Endothelial cell of hepatic sinusoid (primary cell): ENCODE data around the gene MFSD11.
"Not testable (repeated sequence)": the region's sequence is repeated elsewhere in the genome, so short reads cannot be mapped to it uniquely, and the experiment has no call there.

Experiments
- in situ Hi-C: cut with HindIII; loops from 2 replicates; pipeline ENCODE4 v1.10.0; 2017; ENCODE audit warnings: low sequenced_read_pairs

The MFSD11 gene

DNA sequence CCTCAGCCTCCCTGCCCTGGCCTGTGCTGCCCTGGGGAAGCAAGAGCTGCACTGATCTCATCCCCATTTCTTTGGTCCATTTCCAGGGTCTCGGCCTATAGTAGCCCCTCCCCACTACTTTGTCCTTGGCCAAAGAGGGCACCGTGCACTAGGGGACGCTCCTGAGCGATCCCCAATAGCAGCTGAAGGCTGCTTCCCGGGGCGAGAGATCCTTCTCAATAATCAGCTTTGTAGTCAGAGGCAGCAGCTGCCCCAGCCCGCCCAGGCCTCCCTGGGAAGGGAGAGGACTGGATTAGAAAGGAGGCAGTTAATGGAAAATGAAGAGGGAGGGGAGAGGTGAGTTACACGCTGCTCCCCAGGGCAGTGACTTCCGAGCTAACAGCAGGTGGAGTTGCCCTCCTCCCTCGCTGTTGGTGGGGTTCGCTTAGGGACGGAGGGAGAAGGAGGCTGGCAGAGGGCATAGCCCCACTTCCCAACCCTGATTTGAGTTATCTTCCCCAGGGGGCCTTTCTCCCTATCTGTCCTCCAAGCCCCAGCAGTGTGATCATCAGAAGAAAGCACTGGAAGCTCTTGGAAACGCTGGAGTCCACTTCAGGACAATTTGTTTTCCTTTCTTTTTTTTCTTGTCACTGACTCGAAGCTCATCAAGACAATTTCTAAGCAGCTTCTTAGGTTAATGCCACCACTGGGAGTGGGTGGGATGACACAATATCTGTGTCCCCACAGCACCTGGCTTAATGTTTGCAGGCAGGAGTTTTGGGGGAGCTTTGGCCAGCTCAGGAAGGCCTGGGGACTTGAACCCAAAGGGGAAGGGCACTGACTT is 29.7 kb upstream of the MFSD11 start:
- in situ Hi-C loops, result no loop called here

DNA sequence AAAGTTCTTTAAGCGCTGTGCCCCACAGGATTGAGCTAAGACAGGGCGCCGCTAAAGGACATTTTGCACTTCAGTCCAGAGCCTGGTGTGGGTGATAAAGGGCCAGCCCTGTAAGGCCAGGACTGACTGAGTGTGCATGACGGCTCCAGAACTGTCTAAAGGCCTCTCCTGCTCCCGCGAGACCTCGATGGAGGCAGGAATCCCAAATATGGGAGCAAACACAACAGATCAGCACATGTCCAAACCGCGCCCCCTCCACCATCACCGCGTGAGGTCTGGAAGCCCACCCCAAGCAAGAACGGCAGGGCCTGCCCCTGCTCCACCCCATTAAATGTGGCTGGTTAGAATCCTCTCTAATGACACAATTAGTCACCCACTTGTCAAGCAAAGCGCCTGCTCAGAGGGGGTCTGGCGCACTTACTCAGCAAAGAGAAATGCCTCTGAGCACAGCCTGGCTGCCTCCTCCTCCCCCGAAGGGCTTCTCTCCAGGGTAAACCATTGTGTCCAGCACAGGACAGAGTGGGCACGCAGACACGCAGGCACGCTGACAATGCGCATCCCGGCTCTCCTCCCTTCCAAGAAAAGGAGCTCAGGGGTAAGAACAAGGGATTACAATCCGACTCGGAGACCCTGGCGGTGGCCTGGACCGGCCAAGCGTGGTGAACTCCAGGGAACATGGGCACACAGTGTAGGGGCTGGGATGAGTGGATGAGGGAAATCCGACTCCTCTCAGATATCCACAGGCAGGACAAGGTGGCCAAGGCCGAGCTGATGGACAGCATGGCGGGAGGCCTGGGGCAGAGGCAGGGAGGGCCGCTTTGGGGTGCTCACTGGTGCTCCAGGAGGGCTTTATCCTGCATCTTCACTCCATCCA is 28.6 kb upstream of the MFSD11 start:
- in situ Hi-C loops, result no loop called here

DNA sequence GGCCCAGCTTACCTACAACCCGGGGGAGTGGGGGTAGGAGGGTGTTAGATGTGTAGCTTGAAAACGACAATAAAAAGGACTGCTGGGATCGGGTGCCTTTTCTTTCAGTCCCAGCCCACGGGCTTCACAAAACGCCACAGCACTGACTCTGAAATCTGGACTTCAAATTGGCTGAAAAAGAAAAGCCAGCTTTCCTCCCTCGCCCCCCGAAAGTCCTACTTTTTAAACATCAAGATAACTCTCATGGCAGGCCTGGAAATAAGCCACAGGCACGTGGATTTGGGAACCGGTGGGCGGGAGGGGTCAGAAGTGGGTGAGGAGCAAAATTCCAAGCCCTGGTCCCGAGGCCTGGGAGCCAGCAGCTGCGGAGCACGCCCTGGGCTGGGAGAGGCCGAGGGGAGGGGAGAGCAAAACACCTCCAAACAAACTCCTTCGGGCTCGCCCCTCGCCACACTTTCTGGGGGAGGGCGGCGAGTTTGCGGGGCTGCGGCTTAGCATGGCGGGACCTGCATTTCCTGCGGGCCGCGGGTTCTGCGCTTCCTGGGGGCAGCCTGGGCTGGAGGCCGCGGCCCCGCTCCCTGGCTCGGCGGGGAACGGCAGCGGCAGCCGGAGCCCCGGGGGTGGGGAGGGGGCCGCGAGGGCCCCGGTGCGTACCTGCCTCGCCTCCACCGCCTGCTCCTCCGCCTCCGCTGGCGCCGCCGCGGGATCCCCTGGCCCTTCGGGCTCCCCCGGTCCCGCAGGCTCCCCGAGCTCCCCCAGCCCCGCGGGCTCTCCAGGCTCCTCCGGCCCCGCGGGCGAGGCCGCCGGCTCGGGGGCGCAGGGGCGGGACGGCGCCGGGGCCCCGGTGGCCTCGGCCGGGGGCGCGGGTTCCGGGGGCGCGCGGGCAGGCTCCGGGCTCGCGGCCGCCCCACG is 27.7 kb upstream of the MFSD11 start:
- in situ Hi-C loops, result loop anchor here (10.0 kb wide), 2 partner anchors 65 to 135 kb away; partner anchors contain the start of gene ST6GALNAC1

DNA sequence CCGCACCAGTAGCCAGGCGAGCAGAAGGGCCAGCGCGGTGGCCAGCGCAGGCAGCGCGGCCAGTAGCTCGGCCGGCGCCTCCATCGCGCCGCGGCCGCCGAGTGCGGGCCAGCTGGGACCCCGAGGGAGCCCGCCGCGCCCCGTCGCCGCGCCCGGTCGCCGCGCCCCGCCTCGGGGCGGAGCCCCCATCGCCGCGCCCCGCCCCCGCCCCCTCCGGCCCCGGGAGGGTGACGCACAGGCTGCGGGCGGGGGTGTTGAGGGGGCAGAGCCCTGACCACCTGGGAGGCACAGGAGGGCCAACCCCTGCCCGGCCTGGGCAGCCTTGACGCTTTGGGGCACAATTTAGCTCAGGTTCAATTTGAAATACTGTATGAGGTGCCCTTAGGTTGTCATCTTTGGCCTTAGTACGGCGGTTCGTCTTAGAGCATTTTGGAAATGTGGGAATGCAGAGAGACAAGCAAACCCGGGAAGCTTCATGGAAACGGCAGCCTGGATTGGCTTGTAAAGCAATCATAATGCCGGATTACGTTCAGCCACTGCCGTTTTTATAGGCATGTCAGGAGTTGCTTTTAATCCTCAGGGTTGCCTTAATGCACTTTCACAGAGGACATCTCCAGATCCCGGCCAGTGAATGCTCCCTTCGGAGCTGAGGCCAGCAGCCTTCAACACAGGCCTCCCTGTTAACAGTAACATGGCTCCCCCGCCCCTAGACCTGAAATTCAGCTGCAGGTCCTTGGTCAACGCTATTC is 26.9 kb upstream of the MFSD11 start, which contains the start of gene MXRA7:
MXRA7 (minus strand) TSS at position 103 of the 749 bp plus-strand sequence; CDS start at position 84, 19 bp downstream.
- in situ Hi-C loops, result loop anchor here (10.0 kb wide), 2 partner anchors 66 to 136 kb away; partner anchors contain the start of gene ST6GALNAC1

DNA sequence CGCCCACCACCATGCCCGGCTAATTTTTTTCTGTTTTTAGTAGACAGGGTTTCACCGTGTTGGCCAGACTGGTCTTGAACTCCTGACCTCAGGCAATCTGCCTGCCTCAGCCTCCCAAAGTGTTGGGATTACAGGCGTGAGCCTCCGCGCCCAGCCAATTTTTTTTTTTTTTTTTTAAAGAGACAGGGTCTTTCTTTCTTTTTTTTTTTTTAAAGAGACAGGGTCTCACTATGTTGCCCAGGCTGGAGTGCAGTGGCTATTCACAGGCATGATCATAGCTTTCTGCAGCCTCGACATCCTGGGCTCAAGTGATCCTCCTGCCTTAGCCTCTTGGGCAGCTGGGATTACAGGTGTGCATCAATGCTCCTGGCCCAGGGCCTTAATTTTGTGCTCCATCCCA is 25.6 kb upstream of the MFSD11 start:
- in situ Hi-C loops, result loop anchor here (10.0 kb wide), 2 partner anchors 68 to 138 kb away; partner anchors contain the start of gene ST6GALNAC1

DNA sequence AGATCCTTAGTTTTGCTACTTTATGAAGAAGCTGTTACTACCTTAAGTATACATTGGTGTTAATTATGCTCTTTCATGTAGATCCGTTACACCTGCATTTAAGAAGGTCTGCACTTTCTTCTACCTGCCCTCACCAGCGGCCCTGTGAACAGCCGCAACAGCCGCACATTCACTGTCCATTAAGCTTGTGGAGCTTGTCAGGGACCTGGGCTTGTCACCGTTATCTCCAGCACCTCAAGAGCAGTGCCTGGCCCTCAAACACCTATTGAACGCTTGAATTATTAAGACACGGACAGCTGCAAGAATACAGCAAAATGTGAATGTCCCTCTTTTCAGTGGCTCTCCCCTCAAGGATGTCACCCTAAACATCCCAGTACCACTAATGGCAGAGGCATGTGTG is 24.2 kb upstream of the MFSD11 start:
- in situ Hi-C loops, result loop anchor here (10.0 kb wide), 2 partner anchors 69 to 139 kb away; partner anchors contain the start of gene ST6GALNAC1

DNA sequence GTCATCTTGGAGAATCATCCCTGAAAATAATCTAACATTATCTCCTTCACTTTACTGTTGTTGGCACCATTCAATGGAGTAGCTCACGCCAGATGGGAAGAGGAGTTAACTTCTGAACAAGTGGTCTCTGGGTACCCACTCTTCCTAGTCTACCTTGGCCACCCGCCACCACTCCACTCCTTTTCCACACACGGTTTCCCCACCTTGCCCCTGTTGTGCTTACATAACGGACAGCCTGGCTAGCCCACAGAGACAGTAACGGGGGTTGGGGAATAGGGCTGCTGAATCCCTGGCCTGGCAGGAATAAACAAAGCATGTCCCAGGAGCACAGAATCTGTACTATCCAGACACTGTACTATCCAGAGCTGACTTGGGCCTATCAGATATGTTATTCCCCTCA is 23.6 kb upstream of the MFSD11 start:
- in situ Hi-C loops, result loop anchor here (10.0 kb wide), 2 partner anchors 70 to 140 kb away; partner anchors contain the start of gene ST6GALNAC1

DNA sequence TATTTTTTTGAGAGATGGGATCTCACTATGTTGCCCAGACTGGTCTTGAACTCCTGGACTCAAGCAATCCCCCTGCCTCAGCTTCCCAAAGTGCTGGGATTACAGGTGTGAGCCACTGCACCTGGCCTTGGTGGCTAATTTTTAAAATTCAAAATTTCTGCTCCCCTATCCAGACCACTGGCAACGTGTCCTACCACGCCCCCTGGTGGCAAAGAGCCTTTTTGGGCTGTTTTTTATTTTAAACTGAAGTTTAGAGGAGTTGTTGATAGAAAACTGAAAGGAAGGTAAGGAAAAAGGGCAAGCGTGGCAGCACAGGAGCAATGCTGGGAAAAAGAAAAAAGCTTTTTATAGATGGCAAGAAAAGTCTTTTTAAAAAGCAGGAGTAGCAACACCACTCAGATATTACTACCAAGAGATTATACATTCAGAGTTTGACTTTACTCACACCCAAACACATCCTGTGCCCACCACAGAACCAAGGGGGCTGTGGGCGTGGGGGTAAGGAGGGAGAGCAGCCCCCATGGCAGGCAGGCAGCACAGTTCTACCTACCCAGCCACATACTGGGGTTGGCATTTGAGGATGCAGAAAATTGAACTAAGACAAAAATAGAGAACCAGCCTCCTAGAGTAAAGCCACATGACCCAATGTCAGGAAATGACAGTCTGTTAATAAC is 23.0 kb upstream of the MFSD11 start:
- in situ Hi-C loops, result loop anchor here (10.0 kb wide), 2 partner anchors 70 to 140 kb away; partner anchors contain the start of gene ST6GALNAC1

DNA sequence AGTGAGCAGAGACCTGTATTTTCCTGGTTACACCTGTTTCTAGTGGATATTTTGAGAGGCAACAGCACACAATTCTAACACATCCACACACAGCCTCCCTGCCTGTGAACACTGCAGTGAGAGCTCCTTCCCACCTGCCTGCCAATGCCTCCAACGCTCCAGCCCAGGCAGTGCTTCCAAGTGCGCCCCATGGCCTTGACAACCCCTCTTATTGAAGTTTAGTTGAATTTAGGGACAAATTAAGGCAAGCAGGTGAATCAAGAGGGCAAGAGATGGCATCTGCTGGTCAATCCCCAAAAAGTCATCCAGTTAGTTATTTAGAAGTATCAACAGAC is 22.5 kb upstream of the MFSD11 start:
- in situ Hi-C loops, result loop anchor here (10.0 kb wide), 2 partner anchors 71 to 141 kb away; partner anchors contain the start of gene ST6GALNAC1

DNA sequence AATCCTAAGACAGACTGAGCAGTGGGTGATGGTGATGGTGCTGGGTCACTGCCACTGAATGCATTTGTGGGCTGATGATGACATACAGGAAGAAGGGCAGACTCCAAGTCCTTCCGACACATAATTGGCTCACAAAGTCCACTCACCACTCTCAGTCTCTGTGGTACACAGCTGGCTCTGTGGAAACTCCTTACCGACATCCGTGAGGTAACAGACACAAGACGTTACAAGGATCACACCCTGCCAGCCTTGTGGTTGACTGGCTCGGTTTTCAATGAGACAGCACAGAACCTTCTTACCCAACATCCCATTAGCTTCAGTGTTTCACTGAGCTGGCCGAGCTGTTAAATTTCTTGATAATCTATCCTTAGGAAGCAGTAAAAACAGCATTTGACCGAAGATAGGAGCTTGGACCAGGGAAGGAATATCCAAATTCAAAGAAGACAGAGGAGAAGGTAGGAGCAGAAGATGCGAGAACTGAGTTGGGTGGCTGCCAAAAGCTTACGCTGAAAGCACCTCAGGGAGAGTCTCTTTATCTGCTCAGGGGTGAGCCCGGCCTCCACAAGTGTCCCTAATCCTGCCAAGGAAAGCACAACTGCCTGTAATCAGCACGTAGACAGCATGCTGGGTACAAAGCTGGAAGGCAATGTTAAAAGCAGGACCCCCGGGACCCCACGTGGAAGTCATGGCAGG is 21.6 kb upstream of the MFSD11 start:
- in situ Hi-C loops, result loop anchor here (10.0 kb wide), 2 partner anchors 71 to 141 kb away; partner anchors contain the start of gene ST6GALNAC1

DNA sequence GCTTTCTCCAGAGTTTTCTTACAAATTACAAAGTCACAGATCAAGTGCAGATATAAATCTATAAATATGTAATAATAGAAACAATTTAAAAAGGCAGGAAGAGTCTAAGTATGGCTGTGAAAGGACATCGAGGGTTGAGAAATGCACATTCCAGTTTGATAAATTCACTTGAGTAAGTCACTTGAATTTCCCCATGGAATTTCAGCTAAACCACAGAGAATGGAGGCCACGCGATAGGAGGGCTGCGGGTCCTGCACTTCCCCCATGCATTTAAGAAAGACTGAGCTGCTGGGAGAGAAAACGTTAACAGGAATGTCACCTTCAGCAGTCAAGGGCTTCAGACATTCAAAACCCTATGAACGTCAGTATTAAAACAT is 21.1 kb upstream of the MFSD11 start:
- in situ Hi-C loops, result loop anchor here (10.0 kb wide), 2 partner anchors 72 to 142 kb away; partner anchors contain the start of gene ST6GALNAC1

DNA sequence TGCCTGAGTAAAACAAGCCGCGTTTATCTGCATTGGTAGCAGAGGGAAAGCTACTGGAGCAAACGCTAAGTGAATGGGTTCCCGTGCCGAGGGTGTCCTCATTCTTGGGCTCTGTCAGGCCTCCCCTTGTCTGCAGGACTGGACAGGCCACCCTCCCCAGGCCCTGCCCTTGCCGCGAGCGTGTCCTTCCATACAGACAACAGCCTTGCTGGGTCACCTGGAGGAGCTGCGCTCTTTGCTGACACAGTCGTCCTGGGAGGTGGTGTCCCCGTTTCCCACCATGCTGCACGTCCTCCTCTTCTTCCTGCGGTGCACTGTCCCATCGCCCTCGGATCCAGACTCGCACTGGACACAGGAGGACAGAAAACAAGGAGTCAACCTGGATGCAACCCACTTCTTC is 19.4 kb upstream of the MFSD11 start:
- in situ Hi-C loops, result loop anchor here (10.0 kb wide), 2 partner anchors 74 to 144 kb away; partner anchors contain the start of gene ST6GALNAC1

DNA sequence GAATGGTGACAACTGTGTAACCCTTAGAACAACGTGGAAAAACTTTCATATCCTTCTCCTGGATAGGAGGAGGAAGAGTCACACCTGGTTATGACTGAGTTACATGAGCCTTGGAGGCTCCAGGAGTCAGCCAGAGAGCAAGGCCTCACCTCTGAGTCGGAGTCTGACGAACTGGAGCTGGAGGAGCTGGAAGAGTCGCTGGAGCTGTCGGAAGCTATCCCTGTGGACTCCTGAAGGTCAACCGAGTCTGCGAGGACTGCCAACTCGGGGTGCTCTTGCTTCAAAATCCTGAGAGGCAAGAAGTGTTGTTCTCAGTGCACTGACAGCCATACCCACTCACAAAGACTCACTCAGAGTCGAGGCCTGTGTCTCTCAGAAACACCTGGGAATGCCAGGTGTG is 17.7 kb upstream of the MFSD11 start:
- in situ Hi-C loops, result no loop called here

DNA sequence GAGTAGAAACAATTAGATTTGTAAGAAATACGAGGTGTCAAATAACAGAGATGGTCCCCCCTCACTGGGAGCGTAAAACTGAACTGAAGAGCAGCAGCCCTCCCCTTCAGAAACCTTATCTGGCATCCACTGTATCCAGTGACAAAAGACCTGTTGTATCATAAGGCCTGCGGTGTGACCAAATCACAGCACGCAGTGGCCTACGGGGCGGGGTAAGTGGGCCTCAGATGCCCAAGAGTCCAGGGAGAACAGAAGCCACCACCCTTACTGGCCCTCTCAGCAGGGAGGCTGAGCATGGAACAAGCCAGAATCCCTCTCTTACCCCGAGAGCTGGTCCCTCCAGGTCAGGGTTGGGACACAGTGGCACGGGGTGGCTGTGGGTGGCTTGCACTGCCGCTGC is 17.0 kb upstream of the MFSD11 start:
- in situ Hi-C loops, result no loop called here

DNA sequence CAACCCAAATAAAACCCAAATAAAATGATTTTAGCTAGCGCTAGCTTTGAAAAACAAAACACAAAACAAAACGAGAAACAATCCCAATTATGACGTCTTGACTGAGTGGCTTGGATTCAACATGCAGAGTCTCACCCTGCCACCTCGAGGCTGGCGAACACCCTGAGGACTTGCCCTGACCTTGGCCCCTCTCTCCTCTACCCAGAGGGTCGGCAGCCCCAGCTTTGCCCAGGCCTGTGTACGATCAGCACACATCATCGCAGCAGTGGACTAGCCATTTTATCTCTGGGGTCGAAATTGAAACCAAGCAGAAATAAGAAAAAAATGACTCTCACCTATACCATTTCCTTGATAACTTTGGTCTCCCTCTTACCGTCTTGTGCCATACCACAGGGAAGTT is 16.5 kb upstream of the MFSD11 start:
- in situ Hi-C loops, result no loop called here

DNA sequence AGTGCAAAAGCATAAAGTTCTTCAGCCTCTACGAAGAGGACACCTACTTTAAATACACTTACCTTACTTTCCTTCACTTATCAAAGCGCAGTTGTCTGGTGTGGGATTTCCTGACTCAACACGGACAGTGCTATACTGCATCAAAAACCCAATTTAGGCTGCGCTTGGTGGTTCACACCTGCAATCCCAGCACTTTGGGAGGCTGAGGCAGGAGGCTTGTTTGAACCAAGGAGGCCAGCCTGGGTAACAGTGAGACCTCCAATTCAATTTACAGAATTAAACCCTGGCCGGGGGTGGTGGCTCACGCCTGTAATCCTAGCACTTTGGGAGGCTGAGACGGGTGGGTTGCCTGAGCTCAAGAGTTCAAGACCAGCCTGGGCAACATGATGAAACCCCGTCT is 15.6 kb upstream of the MFSD11 start:
- in situ Hi-C loops, result no loop called here

DNA sequence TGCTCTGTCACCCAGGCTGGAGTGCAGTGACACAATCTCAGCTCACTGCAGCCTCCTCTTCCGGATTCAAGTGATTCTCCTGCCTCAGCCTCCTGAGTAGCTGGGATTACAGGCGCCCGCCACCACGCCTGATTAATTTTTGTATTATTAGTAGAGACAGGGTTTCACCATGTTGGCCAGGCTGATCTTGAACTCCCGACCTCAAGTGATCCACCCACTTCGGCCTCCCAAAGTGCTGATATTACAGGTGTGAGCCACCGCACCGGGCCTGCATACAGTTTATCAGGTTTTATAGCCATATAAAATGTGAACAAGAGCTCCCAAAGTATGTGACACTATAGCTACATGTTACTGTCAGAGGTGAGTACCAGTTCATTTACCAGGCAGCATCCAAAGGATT is 14.9 kb upstream of the MFSD11 start:
- in situ Hi-C loops, result not testable (repeated sequence)

DNA sequence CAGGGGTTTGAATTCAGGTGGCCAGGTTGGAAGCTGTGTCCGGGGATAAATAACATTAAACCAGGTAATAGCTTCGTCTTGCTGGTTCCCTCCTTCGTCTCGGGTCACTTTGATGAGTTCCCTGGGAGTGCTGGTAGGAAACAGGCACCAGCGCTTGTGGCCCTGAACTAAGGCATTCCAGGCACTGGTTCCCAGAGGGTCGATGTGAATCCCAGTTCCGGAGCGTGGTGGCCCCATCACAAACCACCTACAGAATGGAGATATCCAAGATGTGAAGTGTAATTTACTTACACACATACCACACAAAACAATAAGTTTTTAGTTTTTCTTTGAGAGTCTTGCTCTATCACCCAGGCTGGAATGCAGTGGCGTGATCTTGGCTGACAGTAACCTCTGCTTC is 14.1 kb upstream of the MFSD11 start:
- in situ Hi-C loops, result no loop called here
